Measurements from ENCODE around the gene LIN7A.

The LIN7A gene

DNA sequence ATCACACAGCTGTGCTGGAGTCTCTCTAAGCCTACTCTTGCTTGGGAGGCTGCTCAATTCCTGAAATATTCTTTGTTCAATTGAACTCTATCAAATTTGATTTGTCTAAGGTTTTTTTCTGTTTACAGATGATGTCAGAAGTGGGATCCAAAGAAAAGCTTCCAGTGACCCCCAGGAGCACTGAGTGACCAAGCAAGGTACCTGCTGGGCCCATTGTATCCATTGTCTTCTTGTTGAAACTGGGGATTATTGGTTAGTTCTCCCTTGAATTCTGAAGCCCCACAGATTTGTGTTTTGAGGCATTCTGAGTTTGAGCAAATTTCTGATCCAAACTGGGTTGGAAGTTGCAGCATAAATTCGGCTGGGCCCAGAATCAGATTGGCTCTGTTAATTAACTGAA, 156.4 kb downstream of the LIN7A start:
- H3K4me3 ChIP-seq (ENCODE audit: low read depth, low read length), result no peak overlapping the region
- H3K27me3 ChIP-seq (ENCODE audit: insufficient read depth, low read depth, severe bottlenecking), result no peaks in the 10 kb centered on the region
- DNase-seq, result no peak
- H3K36me3 ChIP-seq, result no peaks in the 10 kb centered on the region
- peaks cover 5% of the 10 kb centered on the region for H3K9me3 ChIP-seq (ENCODE audit: severe bottlenecking)
- H3K27ac ChIP-seq, result no peak overlapping the region
- TF ChIP-seq, protein P1, sequence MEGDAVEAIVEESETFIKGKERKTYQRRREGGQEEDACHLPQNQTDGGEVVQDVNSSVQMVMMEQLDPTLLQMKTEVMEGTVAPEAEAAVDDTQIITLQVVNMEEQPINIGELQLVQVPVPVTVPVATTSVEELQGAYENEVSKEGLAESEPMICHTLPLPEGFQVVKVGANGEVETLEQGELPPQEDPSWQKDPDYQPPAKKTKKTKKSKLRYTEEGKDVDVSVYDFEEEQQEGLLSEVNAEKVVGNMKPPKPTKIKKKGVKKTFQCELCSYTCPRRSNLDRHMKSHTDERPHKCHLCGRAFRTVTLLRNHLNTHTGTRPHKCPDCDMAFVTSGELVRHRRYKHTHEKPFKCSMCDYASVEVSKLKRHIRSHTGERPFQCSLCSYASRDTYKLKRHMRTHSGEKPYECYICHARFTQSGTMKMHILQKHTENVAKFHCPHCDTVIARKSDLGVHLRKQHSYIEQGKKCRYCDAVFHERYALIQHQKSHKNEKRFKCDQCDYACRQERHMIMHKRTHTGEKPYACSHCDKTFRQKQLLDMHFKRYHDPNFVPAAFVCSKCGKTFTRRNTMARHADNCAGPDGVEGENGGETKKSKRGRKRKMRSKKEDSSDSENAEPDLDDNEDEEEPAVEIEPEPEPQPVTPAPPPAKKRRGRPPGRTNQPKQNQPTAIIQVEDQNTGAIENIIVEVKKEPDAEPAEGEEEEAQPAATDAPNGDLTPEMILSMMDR (IDR thresholded peaks at IDR 0.05; ENCODE audit: low read depth, low read length), result no peak

DNA sequence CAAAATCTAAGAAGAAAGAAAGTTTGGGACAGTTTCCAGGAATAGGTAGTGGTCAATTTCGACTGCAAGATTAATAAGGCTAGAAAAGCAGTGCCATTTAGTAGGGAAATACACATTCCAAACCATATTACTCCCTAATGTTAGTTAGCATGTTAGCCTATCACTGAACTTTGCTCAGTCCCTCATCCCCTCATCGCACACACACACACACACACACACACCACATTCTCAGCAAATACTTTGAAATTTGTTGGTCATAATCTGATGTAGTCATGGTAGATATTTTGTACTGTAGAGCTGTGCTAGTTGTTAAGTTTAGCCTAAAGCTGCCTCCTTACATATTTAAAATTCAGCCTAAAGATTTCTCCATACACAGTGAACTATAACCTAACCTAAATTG, 157.0 kb downstream of the LIN7A start:
- no peaks in the 10 kb centered on the region for H3K36me3 ChIP-seq
- TF ChIP-seq, protein P1 (IDR thresholded peaks at IDR 0.05; ENCODE audit: low read depth, low read length), result no peak
- no peak overlapping the region for H3K27ac ChIP-seq
- no peak for DNase-seq
- peaks cover 5% of the 10 kb centered on the region for H3K9me3 ChIP-seq (ENCODE audit: severe bottlenecking)
- H3K27me3 ChIP-seq (ENCODE audit: insufficient read depth, low read depth, severe bottlenecking), result no peaks in the 10 kb centered on the region
- no peak overlapping the region for H3K4me3 ChIP-seq (ENCODE audit: low read depth, low read length)

DNA sequence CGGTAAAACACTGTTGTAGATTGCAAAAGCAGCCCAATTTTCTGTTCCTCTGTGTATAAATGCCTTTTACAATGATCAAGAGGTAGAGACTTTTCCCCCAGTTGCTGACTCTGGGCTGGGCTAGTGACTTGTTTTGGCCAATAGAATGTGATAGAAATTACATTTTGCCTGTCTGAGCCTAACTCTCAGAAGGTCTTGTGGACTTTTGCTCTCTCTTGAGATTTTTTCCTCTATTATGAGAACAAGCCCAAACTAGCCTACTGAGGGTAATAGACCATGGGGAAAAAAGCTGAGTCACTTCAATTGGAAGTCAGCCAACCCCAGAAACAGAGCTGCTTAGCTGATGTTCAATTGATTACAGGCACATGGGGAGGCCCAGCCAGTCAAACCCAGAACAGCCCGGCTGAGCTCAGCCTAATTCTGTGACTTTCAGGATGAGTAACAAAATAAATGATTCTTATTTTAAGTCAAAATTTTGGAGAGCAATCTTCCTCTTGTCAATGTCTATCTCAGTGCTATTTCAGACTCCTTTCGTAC, 159.7 kb downstream of the LIN7A start:
- no peaks in the 10 kb centered on the region for H3K36me3 ChIP-seq
- H3K27ac ChIP-seq, result no peak overlapping the region
- H3K4me3 ChIP-seq (ENCODE audit: low read depth, low read length), result no peak overlapping the region
- TF ChIP-seq, protein P1 (IDR thresholded peaks at IDR 0.05; ENCODE audit: low read depth, low read length), result no peak
- no peak for DNase-seq
- H3K27me3 ChIP-seq (ENCODE audit: insufficient read depth, low read depth, severe bottlenecking), result no peaks in the 10 kb centered on the region
- H3K9me3 ChIP-seq (ENCODE audit: severe bottlenecking), result peaks cover 5% of the 10 kb centered on the region

DNA sequence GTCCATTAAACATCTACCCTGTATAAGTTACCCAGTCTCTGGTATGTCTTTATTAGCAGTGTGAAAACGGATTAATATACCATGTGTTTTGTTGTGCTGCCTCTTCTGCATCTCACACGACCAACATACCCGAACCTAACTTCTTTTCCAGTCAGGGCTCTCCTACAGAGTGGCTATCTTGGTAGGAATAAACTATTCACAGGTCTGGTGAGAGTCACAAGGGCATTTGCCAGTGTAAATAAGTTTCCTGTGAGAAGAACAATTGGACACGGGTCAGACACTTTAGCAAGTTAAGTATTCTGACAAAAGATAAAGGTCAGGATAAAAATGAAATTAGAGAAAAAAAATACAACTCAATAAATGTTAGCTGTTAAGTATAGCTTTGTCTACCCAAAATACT, 160.1 kb downstream of the LIN7A start:
- Histone ChIP-seq H3K27me3 (ENCODE audit: insufficient read depth, low read depth, severe bottlenecking) (no peaks in the 10 kb centered on the region), H3K9me3 (ENCODE audit: severe bottlenecking) (peaks cover 5% of the 10 kb centered on the region), H3K4me3 (ENCODE audit: low read depth, low read length) (no peak overlapping the region), H3K36me3 (no peaks in the 10 kb centered on the region), H3K27ac (no peak overlapping the region)
- TF ChIP-seq, protein P1 (IDR thresholded peaks at IDR 0.05; ENCODE audit: low read depth, low read length), result no peak
- no peak for DNase-seq

DNA sequence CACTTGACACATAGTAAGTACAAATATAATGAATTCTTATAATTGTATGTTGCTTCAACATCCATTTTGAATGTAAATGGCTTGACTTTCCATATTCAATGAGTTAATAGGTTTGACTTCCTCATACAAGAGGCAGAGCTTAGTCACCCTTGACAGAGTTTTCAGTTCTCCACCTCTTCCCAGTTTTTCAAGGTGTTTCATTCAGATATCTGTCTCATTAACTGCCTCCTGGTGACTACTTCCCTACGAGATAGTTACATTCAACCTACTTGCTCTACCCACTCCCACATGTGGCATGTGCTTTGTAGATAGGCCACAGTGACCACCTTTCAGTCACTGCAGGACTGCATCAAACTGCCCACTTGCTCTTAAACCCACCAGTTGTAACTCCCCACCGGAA, 161.0 kb downstream of the LIN7A start:
- no peaks in the 10 kb centered on the region for H3K36me3 ChIP-seq
- no peak for DNase-seq
- no peak overlapping the region for H3K4me3 ChIP-seq (ENCODE audit: low read depth, low read length)
- H3K9me3 ChIP-seq (ENCODE audit: severe bottlenecking), result peaks cover 5% of the 10 kb centered on the region
- no peaks in the 10 kb centered on the region for H3K27me3 ChIP-seq (ENCODE audit: insufficient read depth, low read depth, severe bottlenecking)
- TF ChIP-seq, protein P1 (IDR thresholded peaks at IDR 0.05; ENCODE audit: low read depth, low read length), result no peak
- H3K27ac ChIP-seq, result no peak overlapping the region

DNA sequence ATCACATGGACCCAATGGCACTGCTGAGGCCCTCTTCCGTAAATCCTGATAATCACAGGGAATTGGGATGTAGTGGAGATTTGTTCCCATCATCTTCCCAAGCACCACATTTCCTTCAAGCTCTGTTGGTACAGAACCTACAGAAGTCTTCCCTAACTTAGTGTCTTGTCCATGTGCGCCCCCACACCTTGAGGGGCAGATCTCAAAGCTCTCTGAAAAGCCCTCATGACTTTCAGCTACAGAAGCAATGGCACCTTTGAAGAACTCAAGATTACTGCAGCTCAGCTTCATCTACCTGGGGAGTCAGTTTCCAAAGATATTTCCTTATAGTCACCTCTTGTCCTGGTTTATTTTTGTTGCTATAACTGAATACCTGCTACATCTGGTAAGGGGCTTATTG, 166.8 kb downstream of the LIN7A start:
- Histone ChIP-seq H3K36me3 (no peaks in the 10 kb centered on the region), H3K27me3 (ENCODE audit: insufficient read depth, low read depth, severe bottlenecking) (no peaks in the 10 kb centered on the region), H3K27ac (no peak overlapping the region), H3K9me3 (ENCODE audit: severe bottlenecking) (no peaks in the 10 kb centered on the region), H3K4me3 (ENCODE audit: low read depth, low read length) (no peak overlapping the region)
- TF ChIP-seq, protein P1 (IDR thresholded peaks at IDR 0.05; ENCODE audit: low read depth, low read length), result no peak
- DNase-seq, result no peak
